Measurements from ENCODE around the gene PLXDC2. TPM values are rescaled to one million over a fixed set of nuclear protein-coding genes. Genes with fewer than 3 reads are reported as not detected.
A peak's percentile ranks its signal among the peaks of the same experiment; 100 is the strongest.

The PLXDC2 gene
- total and polyA plus RNA-seq, 2 experiments from 2014 or later = 13.5 to 19.4 TPM

DNA sequence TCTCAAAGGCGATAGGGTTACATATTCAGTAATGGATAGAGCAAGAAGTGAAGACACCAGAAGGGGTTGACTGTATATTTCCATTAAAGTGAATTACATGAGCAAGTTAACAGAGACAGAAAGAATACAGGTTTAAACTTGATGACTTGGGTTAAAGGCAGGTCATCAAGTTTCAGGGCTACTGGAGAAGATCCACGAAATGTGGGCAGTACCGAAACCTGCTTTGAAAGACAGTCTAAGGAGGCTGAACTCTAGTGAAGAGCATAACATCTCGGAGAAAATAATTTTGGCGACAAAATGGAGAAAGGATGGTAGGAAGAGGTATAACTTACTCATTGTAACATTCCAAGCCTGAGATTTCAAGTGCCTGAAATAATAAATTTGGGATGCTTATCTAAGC is 26.6 kb upstream of the PLXDC2 start:
- DNase-seq (ENCODE audit: low spot score) = no peak
- Mint-ChIP-seq H3K4me3 (no peak overlapping the region), H3K36me3 (ENCODE audit: low read depth) (no peaks in the 10 kb centered on the region), H3K9me3 (no peaks in the 10 kb centered on the region), H3K27me3 (ENCODE audit: insufficient read depth, low read depth, poor library complexity) (no peaks in the 10 kb centered on the region), H3K27ac (no peak overlapping the region), H3K4me1 (peaks cover 21% of the 10 kb centered on the region)
- H3K4me3 ChIP-seq = no peak overlapping the region
- no peaks in the 10 kb centered on the region for H3F3A ChIP-seq (replicated peaks; ENCODE audit: low read depth)
- no peaks in the 10 kb centered on the region for H3K36me3 ChIP-seq (ENCODE audit: insufficient read depth)
- TF ChIP-seq, protein P1, sequence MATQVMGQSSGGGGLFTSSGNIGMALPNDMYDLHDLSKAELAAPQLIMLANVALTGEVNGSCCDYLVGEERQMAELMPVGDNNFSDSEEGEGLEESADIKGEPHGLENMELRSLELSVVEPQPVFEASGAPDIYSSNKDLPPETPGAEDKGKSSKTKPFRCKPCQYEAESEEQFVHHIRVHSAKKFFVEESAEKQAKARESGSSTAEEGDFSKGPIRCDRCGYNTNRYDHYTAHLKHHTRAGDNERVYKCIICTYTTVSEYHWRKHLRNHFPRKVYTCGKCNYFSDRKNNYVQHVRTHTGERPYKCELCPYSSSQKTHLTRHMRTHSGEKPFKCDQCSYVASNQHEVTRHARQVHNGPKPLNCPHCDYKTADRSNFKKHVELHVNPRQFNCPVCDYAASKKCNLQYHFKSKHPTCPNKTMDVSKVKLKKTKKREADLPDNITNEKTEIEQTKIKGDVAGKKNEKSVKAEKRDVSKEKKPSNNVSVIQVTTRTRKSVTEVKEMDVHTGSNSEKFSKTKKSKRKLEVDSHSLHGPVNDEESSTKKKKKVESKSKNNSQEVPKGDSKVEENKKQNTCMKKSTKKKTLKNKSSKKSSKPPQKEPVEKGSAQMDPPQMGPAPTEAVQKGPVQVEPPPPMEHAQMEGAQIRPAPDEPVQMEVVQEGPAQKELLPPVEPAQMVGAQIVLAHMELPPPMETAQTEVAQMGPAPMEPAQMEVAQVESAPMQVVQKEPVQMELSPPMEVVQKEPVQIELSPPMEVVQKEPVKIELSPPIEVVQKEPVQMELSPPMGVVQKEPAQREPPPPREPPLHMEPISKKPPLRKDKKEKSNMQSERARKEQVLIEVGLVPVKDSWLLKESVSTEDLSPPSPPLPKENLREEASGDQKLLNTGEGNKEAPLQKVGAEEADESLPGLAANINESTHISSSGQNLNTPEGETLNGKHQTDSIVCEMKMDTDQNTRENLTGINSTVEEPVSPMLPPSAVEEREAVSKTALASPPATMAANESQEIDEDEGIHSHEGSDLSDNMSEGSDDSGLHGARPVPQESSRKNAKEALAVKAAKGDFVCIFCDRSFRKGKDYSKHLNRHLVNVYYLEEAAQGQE (IDR thresholded peaks at IDR 0.05; ENCODE audit: unreplicated experiment) = no peak
- TF ChIP-seq ZNF114 (CRISPR knock-in tag; IDR thresholded peaks at IDR 0.05) (no peak), EZH2 (IDR thresholded peaks at IDR 0.05; ENCODE audit: low read depth, unreplicated experiment) (no peak), ZNF331 (CRISPR knock-in tag; IDR thresholded peaks at IDR 0.05; ENCODE audit: low read depth) (no peak), EZH2phosphoT487 (IDR thresholded peaks at IDR 0.05; ENCODE audit: unreplicated experiment) (no peak), NANOG (IDR thresholded peaks at IDR 0.05; ENCODE audit: borderline replicate concordance) (no peak), CREB1 (CRISPR knock-in tag; IDR thresholded peaks at IDR 0.05; ENCODE audit: low read depth) (no peak), JUNB (IDR thresholded peaks at IDR 0.05; ENCODE audit: unreplicated experiment) (no peak), STAT1 (IDR thresholded peaks at IDR 0.05; ENCODE audit: unreplicated experiment) (no peak), POLR2AphosphoS5 (IDR thresholded peaks at IDR 0.05; ENCODE audit: low read depth) (no peak)
- TF ChIP-seq, protein P2, sequence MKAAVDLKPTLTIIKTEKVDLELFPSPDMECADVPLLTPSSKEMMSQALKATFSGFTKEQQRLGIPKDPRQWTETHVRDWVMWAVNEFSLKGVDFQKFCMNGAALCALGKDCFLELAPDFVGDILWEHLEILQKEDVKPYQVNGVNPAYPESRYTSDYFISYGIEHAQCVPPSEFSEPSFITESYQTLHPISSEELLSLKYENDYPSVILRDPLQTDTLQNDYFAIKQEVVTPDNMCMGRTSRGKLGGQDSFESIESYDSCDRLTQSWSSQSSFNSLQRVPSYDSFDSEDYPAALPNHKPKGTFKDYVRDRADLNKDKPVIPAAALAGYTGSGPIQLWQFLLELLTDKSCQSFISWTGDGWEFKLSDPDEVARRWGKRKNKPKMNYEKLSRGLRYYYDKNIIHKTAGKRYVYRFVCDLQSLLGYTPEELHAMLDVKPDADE (IDR thresholded peaks at IDR 0.05) = no peak
- TF ChIP-seq, protein P3, sequence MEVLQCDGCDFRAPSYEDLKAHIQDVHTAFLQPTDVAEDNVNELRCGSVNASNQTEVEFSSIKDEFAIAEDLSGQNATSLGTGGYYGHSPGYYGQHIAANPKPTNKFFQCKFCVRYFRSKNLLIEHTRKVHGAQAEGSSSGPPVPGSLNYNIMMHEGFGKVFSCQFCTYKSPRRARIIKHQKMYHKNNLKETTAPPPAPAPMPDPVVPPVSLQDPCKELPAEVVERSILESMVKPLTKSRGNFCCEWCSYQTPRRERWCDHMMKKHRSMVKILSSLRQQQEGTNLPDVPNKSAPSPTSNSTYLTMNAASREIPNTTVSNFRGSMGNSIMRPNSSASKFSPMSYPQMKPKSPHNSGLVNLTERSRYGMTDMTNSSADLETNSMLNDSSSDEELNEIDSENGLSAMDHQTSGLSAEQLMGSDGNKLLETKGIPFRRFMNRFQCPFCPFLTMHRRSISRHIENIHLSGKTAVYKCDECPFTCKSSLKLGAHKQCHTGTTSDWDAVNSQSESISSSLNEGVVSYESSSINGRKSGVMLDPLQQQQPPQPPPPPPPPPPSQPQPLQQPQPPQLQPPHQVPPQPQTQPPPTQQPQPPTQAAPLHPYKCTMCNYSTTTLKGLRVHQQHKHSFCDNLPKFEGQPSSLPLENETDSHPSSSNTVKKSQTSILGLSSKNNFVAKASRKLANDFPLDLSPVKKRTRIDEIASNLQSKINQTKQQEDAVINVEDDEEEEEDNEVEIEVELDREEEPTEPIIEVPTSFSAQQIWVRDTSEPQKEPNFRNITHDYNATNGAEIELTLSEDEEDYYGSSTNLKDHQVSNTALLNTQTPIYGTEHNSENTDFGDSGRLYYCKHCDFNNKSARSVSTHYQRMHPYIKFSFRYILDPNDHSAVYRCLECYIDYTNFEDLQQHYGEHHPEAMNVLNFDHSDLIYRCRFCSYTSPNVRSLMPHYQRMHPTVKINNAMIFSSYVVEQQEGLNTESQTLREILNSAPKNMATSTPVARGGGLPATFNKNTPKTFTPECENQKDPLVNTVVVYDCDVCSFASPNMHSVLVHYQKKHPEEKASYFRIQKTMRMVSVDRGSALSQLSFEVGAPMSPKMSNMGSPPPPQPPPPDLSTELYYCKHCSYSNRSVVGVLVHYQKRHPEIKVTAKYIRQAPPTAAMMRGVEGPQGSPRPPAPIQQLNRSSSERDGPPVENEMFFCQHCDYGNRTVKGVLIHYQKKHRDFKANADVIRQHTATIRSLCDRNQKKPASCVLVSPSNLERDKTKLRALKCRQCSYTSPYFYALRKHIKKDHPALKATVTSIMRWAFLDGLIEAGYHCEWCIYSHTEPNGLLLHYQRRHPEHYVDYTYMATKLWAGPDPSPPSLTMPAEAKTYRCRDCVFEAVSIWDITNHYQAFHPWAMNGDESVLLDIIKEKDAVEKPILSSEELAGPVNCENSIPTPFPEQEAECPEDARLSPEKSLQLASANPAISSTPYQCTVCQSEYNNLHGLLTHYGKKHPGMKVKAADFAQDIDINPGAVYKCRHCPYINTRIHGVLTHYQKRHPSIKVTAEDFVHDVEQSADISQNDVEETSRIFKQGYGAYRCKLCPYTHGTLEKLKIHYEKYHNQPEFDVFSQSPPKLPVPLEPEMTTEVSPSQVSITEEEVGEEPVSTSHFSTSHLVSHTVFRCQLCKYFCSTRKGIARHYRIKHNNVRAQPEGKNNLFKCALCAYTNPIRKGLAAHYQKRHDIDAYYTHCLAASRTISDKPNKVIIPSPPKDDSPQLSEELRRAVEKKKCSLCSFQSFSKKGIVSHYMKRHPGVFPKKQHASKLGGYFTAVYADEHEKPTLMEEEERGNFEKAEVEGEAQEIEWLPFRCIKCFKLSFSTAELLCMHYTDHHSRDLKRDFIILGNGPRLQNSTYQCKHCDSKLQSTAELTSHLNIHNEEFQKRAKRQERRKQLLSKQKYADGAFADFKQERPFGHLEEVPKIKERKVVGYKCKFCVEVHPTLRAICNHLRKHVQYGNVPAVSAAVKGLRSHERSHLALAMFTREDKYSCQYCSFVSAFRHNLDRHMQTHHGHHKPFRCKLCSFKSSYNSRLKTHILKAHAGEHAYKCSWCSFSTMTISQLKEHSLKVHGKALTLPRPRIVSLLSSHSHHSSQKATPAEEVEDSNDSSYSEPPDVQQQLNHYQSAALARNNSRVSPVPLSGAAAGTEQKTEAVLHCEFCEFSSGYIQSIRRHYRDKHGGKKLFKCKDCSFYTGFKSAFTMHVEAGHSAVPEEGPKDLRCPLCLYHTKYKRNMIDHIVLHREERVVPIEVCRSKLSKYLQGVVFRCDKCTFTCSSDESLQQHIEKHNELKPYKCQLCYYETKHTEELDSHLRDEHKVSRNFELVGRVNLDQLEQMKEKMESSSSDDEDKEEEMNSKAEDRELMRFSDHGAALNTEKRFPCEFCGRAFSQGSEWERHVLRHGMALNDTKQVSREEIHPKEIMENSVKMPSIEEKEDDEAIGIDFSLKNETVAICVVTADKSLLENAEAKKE (CRISPR knock-in tag; IDR thresholded peaks at IDR 0.05) = no peak
- TF ChIP-seq, protein P4, sequence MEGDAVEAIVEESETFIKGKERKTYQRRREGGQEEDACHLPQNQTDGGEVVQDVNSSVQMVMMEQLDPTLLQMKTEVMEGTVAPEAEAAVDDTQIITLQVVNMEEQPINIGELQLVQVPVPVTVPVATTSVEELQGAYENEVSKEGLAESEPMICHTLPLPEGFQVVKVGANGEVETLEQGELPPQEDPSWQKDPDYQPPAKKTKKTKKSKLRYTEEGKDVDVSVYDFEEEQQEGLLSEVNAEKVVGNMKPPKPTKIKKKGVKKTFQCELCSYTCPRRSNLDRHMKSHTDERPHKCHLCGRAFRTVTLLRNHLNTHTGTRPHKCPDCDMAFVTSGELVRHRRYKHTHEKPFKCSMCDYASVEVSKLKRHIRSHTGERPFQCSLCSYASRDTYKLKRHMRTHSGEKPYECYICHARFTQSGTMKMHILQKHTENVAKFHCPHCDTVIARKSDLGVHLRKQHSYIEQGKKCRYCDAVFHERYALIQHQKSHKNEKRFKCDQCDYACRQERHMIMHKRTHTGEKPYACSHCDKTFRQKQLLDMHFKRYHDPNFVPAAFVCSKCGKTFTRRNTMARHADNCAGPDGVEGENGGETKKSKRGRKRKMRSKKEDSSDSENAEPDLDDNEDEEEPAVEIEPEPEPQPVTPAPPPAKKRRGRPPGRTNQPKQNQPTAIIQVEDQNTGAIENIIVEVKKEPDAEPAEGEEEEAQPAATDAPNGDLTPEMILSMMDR (conservative IDR thresholded peaks at IDR 0.05; ENCODE audit: low read depth in 2 of 2) = no peak
- H3K4me1 ChIP-seq (ENCODE audit: insufficient read depth) = peaks cover 6% of the 10 kb centered on the region
- H3K27me3 ChIP-seq (ENCODE audit: insufficient read depth) = no peaks in the 10 kb centered on the region
- peak overlapping the region; percentile 13; the same call in 1 of the 2 replicates for H3K27ac ChIP-seq (ENCODE audit: low read depth)
- H3K9me2 ChIP-seq (ENCODE audit: insufficient read depth) = no peaks in the 10 kb centered on the region
- no peak overlapping the region for H2AFZ ChIP-seq
- no peak for ATAC-seq
- H3K79me2 ChIP-seq (replicated peaks; ENCODE audit: insufficient read depth) = no peaks in the 10 kb centered on the region
- no peak overlapping the region for H3K4me2 ChIP-seq
- no peaks in the 10 kb centered on the region for H4K20me1 ChIP-seq (replicated peaks; ENCODE audit: insufficient read depth)
